HepG2 (cell line): ENCODE results near the gene TRAF3. TPM values are rescaled to one million over a fixed set of nuclear protein-coding genes. Genes with fewer than 3 reads are reported as not detected.

Experiments
- ATAC-seq: fragments of 200-7000 bp; cut with Tn5 transposase; 3 replicates; pipeline ENCODE4 v1.9.1; 2020; ENCODE audit warnings: mild to moderate bottlenecking, moderate library complexity
- BruUV-seq: library from RNA; stranded (reverse); fragments of 400-500 nt; replicated peaks from 2 replicates; lab custom pipeline; 2021; lab: Mats Ljungman, UMichigan
- CTCF ChIA-PET: fragments of 300-600 bp; formaldehyde crosslinking; extraction: SDS; loops from one replicate; lab custom pipeline; 2021; ENCODE audit warnings: low total read pairs, inconsistent platforms, low intra/inter-chr PET ratio; lab: Yijun Ruan, JAX
- POLR2A ChIA-PET: fragments of 350-600 bp; sonication (Branson Sonifier 250); formaldehyde crosslinking; loops from one replicate; lab custom pipeline; 2020; ENCODE audit warnings: antibody characterized with exemption, inconsistent platforms; lab: Yijun Ruan, JAX
- DNase-seq: peaks from one replicate; pipeline ENCODE4 v3.0.0-alpha.2; 2015; ENCODE audit warnings: low spot score
- FAIRE-seq: peaks from 3 replicates; lab custom pipeline; 2011; peaks lifted over from hg19 to GRCh38; lab: Jason Lieb, UNC
- H2AFZ ChIP-seq: one replicate; pipeline ENCODE4 v1.6.1; 2011; ENCODE audit warnings: low read length, inconsistent platforms
- H3K27ac ChIP-seq: fragments of 300-600 bp; 3 replicates; pipeline ENCODE4 v1.8.0; 2011; ENCODE audit warnings: mixed run types, mild to moderate bottlenecking, mixed read lengths, low read length, inconsistent platforms; ENCODE audit not compliant: insufficient read depth; ENCODE audit errors: extremely low read length
- H3K27me3 ChIP-seq, 2 experiments: fragments of 200-600 bp in 1 of 2; 2 replicates in 1 of 2; 3 replicates in 1 of 2; pipeline versions ENCODE4 v1.6.0 to v1.8.0; 2011; ENCODE audit warnings: low read length in 2 of 2, mild to moderate bottlenecking in 2 of 2, moderate library complexity in 2 of 2, inconsistent platforms in 1 of 2; ENCODE audit not compliant: insufficient read depth in 2 of 2, control insufficient read depth in 1 of 2
- H3K36me3 ChIP-seq, 2 experiments: fragments of 200-600 bp in 1 of 2; replicated peaks in 1 of 2; 2 replicates in 1 of 2; 3 replicates in 1 of 2; pipeline versions ENCODE4 v1.5.1 to v1.8.0; 2011; ENCODE audit warnings: low read length in 2 of 2, inconsistent platforms in 1 of 2; ENCODE audit not compliant: insufficient read depth in 2 of 2, control insufficient read depth in 1 of 2
- H3K4me1 ChIP-seq: 2 replicates; pipeline ENCODE4 v1.5.1; 2012; ENCODE audit warnings: low read length, inconsistent platforms; ENCODE audit not compliant: insufficient read depth
- H3K4me2 ChIP-seq: 2 replicates; pipeline ENCODE4 v1.6.0; 2011; ENCODE audit warnings: low read depth, low read length, inconsistent platforms
- H3K4me3 ChIP-seq, 3 experiments: fragments of 200-600 bp in 1 of 3; sonication (generic), shearing (Covaris generic) in 1 of 3; replicated peaks in 1 of 3; 2 replicates each; pipeline ENCODE4 v1.5.1; 2011 to 2016; ENCODE audit warnings: low read length in 3 of 3, inconsistent platforms in 2 of 3, low read depth in 2 of 3, mild to moderate bottlenecking in 2 of 3, control low read depth in 1 of 3, mixed read lengths in 1 of 3; ENCODE audit not compliant: insufficient read depth in 1 of 3
- H3K79me2 ChIP-seq: one replicate; pipeline ENCODE4 v1.6.1; 2011; ENCODE audit warnings: low read length, inconsistent platforms; ENCODE audit not compliant: insufficient read depth
- H3K9ac ChIP-seq: 2 replicates; pipeline ENCODE4 v1.6.0; 2011; ENCODE audit warnings: mild to moderate bottlenecking, low read depth, low read length, inconsistent platforms; ENCODE audit not compliant: insufficient read depth
- H3K9me3 ChIP-seq: 2 replicates; pipeline ENCODE4 v1.5.1; 2012; ENCODE audit warnings: mild to moderate bottlenecking, low read length
- H4K20me1 ChIP-seq: 2 replicates; pipeline ENCODE4 v1.6.0; 2011; ENCODE audit warnings: inconsistent platforms, mild to moderate bottlenecking, low read length, moderate library complexity; ENCODE audit not compliant: insufficient read depth
- DNMT3B ChIP-seq: conservative IDR thresholded peaks from 2 replicates; pipeline ENCODE4 v1.6.1; 2016; ENCODE audit warnings: missing biosample characterization, control low read depth
- FOXC1 ChIP-seq: sonication (generic); formaldehyde crosslinking; IDR thresholded peaks from 2 replicates; pipeline ENCODE4 v1.8.0; 2022; ENCODE audit warnings: mild to moderate bottlenecking, missing genetic modification reagents, borderline replicate concordance
- JDP2 ChIP-seq: sonication (generic); formaldehyde crosslinking; IDR thresholded peaks from 2 replicates; pipeline ENCODE4 v1.8.1; 2022; ENCODE audit warnings: missing genetic modification reagents, borderline replicate concordance
- MYNN ChIP-seq: sonication (generic); formaldehyde crosslinking; IDR thresholded peaks from 2 replicates; pipeline ENCODE4 v1.4.0; 2020; ENCODE audit warnings: mild to moderate bottlenecking, low read depth, missing genetic modification reagents
- NAIF1 ChIP-seq: sonication (generic); formaldehyde crosslinking; IDR thresholded peaks from 2 replicates; pipeline ENCODE4 v1.5.0; 2020; ENCODE audit warnings: mild to moderate bottlenecking, missing genetic modification reagents, borderline replicate concordance
- NR1H2 ChIP-seq: sonication (generic); formaldehyde crosslinking; IDR thresholded peaks from 2 replicates; pipeline ENCODE4 v1.8.1; 2022; ENCODE audit warnings: low read depth, missing genetic modification reagents, borderline replicate concordance
- NR2F1 ChIP-seq, 2 experiments: fragments of 450-650 bp in 1 of 2; formaldehyde crosslinking in 1 of 2; IDR thresholded peaks; 2 replicates each; pipeline versions ENCODE4 v1.5.0 to v1.6.1; 2016 to 2020; ENCODE audit warnings: mild to moderate bottlenecking in 1 of 2, missing compliant biosample characterization in 1 of 2, missing genetic modification reagents in 1 of 2, moderate library complexity in 1 of 2
- ONECUT2 ChIP-seq: sonication (generic); formaldehyde crosslinking; IDR thresholded peaks from 2 replicates; pipeline ENCODE4 v1.4.0; 2020; ENCODE audit warnings: missing genetic modification reagents
- POLR2AphosphoS2 ChIP-seq: IDR thresholded peaks from 2 replicates; pipeline ENCODE4 v1.6.1; 2011; ENCODE audit warnings: low read depth, low read length, improper control_type of control experiment
- SALL1 ChIP-seq: sonication (generic); formaldehyde crosslinking; IDR thresholded peaks from 2 replicates; pipeline ENCODE4 v1.8.0; 2022; ENCODE audit warnings: mild to moderate bottlenecking, missing genetic modification reagents
- TRIM24 ChIP-seq: sonication (generic); formaldehyde crosslinking; IDR thresholded peaks from 2 replicates; pipeline ENCODE4 v1.8.0; 2022; ENCODE audit warnings: mild to moderate bottlenecking, missing genetic modification reagents
- ZFP36L1 ChIP-seq: sonication (generic); formaldehyde crosslinking; IDR thresholded peaks from 2 replicates; pipeline ENCODE4 v1.8.0; 2022; ENCODE audit warnings: mild to moderate bottlenecking, missing genetic modification reagents, moderate library complexity
- ZFP62 ChIP-seq: sonication (generic); formaldehyde crosslinking; IDR thresholded peaks from 2 replicates; pipeline ENCODE4 v1.4.0; 2020; ENCODE audit warnings: missing genetic modification reagents
- ZNF263 ChIP-seq: sonication (generic); formaldehyde crosslinking; IDR thresholded peaks from 2 replicates; pipeline ENCODE4 v1.4.0; 2020; ENCODE audit warnings: missing genetic modification reagents
- ZNF292 ChIP-seq: sonication (generic); formaldehyde crosslinking; IDR thresholded peaks from 2 replicates; pipeline ENCODE4 v1.8.1; 2022; ENCODE audit warnings: mild to moderate bottlenecking, low read depth, missing genetic modification reagents, borderline replicate concordance
- ZNF350 ChIP-seq: sonication (generic); formaldehyde crosslinking; IDR thresholded peaks from 2 replicates; pipeline ENCODE4 v1.4.0; 2020; ENCODE audit warnings: mild to moderate bottlenecking, low read depth, missing genetic modification reagents, borderline replicate concordance
- ZNF569 ChIP-seq: sonication (generic); formaldehyde crosslinking; IDR thresholded peaks from 2 replicates; pipeline ENCODE4 v1.5.0; 2020; ENCODE audit warnings: mild to moderate bottlenecking, missing genetic modification reagents, moderate library complexity, borderline replicate concordance
- WGBS: methylation state at CpG from one replicate; pipeline ENCODE4 v1.1.6; 2017; ENCODE audit warnings: low lambda C conversion rate; 5-methylcytosine and 5-hydroxymethylcytosine counted together
- in situ Hi-C: cut with HindIII; loops from 2 replicates; pipeline ENCODE4 v1.10.0; 2017; ENCODE audit warnings: low pct_unique_long_range_greater_than_20kb; ENCODE audit not compliant: extremely low pct_ligation_motif_present
- intact Hi-C: fragments of 100-400 bp; cut with micrococcal nuclease; formaldehyde crosslinking; loops from one replicate; pipeline ENCODE4 v1.10.0; 2022; ENCODE audit not compliant: unreplicated experiment
- polyA plus RNA-seq, 8 experiments: library from polyadenylated mRNA; depleted of rRNA in 3 of 8; stranded (reverse) in 7 of 8; unstranded in 1 of 8; fragments of >200 nt; fragmentation: Illumina TruSeq in 4 of 8; extraction: Trizol in 4 of 8; gene quantifications; 2 replicates each; pipeline versions ENCODE4 v1.2.1 to v1.2.3, GENCODE V29; 2011 to 2016; ENCODE audit warnings: low read depth in 4 of 8, missing spikeins in 1 of 8, mixed read lengths in 1 of 8; ENCODE audit not compliant: insufficient read depth in 1 of 8
- total RNA-seq, 5 experiments: library from RNA; depleted of rRNA; stranded (reverse); fragments of >200 nt; fragmentation: Illumina TruSeq; extraction: Trizol; gene quantifications; 2 replicates each; pipeline ENCODE4 v1.2.3, GENCODE V29; 2016; ENCODE audit warnings: low read depth in 1 of 5
- TF ChIP-seq, protein P1 (sequence below): sonication (generic); formaldehyde crosslinking; IDR thresholded peaks from 2 replicates; pipeline ENCODE4 v1.8.1; 2022; ENCODE audit warnings: mild to moderate bottlenecking, missing genetic modification reagents
- TF ChIP-seq, protein P2 (sequence below): sonication (generic); formaldehyde crosslinking; IDR thresholded peaks from 2 replicates; pipeline ENCODE4 v1.9.0; 2021; ENCODE audit warnings: missing genetic modification reagents, borderline replicate concordance
- TF ChIP-seq, protein P3 (sequence below): IDR thresholded peaks from 2 replicates; pipeline ENCODE4 v1.6.1; 2018; ENCODE audit warnings: missing genetic modification reagents

TRAF3 gene
- total and polyA plus RNA-seq, 2 of the 13 experiments (the other 11 are each of a cell fraction or from before 2014, with no cell fraction given), result 6.9 to 12.2 TPM

DNA sequence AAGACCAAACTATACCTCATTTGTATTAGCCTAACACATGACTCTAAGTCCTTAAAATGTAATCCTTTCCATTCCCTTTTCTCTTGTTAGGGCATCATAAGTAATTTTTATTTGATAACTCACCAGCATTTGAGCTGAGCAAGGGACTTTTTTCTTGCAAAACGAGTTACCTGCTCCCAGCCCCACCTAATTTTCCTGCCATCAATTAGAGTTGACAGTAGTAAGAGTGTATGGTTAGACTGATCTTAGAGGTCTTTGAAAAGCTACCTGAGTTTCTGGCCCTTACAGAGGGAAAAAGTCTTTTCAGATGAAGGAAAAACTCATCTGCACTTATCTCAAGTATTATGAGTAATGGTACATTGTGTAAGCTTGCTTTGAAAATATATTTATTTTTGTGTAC is 111.5 kb downstream of the TRAF3 start:
- FAIRE-seq, result no peak
- intact Hi-C loops, result no loop called here

More for the DNA sequence above, 111.5 kb downstream of the TRAF3 start:
- 89% methylated on average over 1 of the region's 1 CpG for WGBS
- DNase-seq, result no peak
- Histone ChIP-seq H3K4me2 (no peak overlapping the region), H3K79me2 (no peaks in the 10 kb centered on the region), H2AFZ (no peak overlapping the region), H3K27ac (no peak overlapping the region), H3K9ac (no peak overlapping the region), H3K36me3 (peaks cover 5 to 6% of the 10 kb centered on the region in 2 experiments; a peak in 2 of 5 replicates), H3K27me3 (no peaks in the 10 kb centered on the region), H3K4me3 (no peak overlapping the region), H3K4me1 (no peaks in the 10 kb centered on the region; the same call in 1 of the 2 replicates), H3K9me3 (no peaks in the 10 kb centered on the region), H4K20me1 (no peaks in the 10 kb centered on the region)
- CTCF ChIA-PET, result no interaction called here
- POLR2A ChIA-PET, result no interaction called here
- in situ Hi-C loops, result no loop called here
- ATAC-seq, result no peak
- no peak for TF ChIP-seq NR2F1 (CRISPR knock-in tag; IDR thresholded peaks at IDR 0.05)
- no peak for TF ChIP-seq JDP2 (CRISPR knock-in tag)
- TF ChIP-seq, protein P1, sequence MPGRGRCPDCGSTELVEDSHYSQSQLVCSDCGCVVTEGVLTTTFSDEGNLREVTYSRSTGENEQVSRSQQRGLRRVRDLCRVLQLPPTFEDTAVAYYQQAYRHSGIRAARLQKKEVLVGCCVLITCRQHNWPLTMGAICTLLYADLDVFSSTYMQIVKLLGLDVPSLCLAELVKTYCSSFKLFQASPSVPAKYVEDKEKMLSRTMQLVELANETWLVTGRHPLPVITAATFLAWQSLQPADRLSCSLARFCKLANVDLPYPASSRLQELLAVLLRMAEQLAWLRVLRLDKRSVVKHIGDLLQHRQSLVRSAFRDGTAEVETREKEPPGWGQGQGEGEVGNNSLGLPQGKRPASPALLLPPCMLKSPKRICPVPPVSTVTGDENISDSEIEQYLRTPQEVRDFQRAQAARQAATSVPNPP (CRISPR knock-in tag), result no peak
- no peak for TF ChIP-seq ONECUT2 (CRISPR knock-in tag)
- no peak for TF ChIP-seq ZNF350 (CRISPR knock-in tag)
- TF ChIP-seq TRIM24 (CRISPR knock-in tag), result no peak
- TF ChIP-seq ZFP62 (CRISPR knock-in tag), result no peak
- TF ChIP-seq, protein P2, sequence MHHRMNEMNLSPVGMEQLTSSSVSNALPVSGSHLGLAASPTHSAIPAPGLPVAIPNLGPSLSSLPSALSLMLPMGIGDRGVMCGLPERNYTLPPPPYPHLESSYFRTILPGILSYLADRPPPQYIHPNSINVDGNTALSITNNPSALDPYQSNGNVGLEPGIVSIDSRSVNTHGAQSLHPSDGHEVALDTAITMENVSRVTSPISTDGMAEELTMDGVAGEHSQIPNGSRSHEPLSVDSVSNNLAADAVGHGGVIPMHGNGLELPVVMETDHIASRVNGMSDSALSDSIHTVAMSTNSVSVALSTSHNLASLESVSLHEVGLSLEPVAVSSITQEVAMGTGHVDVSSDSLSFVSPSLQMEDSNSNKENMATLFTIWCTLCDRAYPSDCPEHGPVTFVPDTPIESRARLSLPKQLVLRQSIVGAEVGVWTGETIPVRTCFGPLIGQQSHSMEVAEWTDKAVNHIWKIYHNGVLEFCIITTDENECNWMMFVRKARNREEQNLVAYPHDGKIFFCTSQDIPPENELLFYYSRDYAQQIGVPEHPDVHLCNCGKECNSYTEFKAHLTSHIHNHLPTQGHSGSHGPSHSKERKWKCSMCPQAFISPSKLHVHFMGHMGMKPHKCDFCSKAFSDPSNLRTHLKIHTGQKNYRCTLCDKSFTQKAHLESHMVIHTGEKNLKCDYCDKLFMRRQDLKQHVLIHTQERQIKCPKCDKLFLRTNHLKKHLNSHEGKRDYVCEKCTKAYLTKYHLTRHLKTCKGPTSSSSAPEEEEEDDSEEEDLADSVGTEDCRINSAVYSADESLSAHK (CRISPR knock-in tag), result no peak
- no peak for TF ChIP-seq MYNN (CRISPR knock-in tag)
- no peak for TF ChIP-seq NR1H2 (CRISPR knock-in tag)
- TF ChIP-seq SALL1 (CRISPR knock-in tag), result no peak
- TF ChIP-seq POLR2AphosphoS2, result no peak
- TF ChIP-seq, protein P3, sequence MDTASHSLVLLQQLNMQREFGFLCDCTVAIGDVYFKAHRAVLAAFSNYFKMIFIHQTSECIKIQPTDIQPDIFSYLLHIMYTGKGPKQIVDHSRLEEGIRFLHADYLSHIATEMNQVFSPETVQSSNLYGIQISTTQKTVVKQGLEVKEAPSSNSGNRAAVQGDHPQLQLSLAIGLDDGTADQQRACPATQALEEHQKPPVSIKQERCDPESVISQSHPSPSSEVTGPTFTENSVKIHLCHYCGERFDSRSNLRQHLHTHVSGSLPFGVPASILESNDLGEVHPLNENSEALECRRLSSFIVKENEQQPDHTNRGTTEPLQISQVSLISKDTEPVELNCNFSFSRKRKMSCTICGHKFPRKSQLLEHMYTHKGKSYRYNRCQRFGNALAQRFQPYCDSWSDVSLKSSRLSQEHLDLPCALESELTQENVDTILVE (CRISPR knock-in tag), result no peak
- no peak for TF ChIP-seq ZFP36L1 (CRISPR knock-in tag)
- no peak for TF ChIP-seq DNMT3B (CRISPR knock-in tag)
- TF ChIP-seq ZNF263 (CRISPR knock-in tag), result no peak
- no peak for TF ChIP-seq ZNF569 (CRISPR knock-in tag)
- TF ChIP-seq NAIF1, result no peak
- TF ChIP-seq FOXC1 (CRISPR knock-in tag), result no peak
- no peak for TF ChIP-seq ZNF292 (CRISPR knock-in tag)
- no TSS peak for BruUV-seq
